Hepatic stellate cell (primary cell): ENCODE measurements around the gene SELENOT.
"Not testable (repeated sequence)": the region's sequence is repeated elsewhere in the genome, so short reads cannot be mapped to it uniquely, and the experiment has no call there.

Experiments used
- DNase-seq: peaks from one replicate; pipeline ENCODE4 v3.0.0; 2011; ENCODE audit warnings: low spot score

SELENOT gene

DNA sequence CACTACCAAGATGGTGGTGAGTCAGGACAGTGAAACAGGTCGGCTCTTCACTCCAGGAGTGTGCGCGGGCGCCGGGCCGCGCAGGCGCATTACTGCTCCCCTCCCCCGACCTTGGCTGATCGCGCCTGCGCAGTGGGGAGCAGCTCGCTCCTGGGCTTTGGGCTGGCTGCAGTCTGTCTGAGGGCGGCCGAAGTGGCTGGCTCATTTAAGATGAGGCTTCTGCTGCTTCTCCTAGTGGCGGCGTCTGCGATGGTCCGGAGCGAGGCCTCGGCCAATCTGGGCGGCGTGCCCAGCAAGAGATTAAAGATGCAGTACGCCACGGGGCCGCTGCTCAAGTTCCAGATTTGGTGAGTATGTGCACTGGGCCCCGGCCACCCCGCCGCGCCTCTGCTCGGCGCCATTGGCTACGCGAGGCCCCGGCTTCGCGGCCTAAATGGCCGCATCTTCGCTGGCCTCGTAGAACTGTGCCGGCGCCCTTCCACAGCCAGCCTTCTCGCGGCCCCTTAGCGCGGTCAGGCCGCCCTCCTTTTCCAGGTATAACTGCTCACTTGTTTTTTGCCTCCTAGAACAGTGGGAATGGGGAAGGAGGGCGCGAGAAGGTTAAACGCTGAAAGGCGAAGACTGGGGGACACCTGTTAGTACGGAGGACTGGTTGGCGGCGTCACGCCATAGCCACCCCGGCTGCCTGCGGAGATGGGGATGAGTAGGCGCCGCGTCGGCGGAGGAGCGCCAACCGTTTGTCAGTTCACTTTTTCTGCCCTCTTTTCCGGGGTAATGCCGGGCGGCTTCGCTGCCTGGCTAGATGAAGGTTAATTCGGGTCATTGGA is at the start of gene SELENOT:
SELENOT (plus strand) TSS at position 169 of the 827 bp plus-strand sequence; CDS start at position 211, 42 bp downstream.
- peak; percentile 97 for DNase-seq

GRCh38 chr3:150555859-150556436 is 47.2 kb upstream of the SELENOT start:
- DNase-seq, result no peak

DNA sequence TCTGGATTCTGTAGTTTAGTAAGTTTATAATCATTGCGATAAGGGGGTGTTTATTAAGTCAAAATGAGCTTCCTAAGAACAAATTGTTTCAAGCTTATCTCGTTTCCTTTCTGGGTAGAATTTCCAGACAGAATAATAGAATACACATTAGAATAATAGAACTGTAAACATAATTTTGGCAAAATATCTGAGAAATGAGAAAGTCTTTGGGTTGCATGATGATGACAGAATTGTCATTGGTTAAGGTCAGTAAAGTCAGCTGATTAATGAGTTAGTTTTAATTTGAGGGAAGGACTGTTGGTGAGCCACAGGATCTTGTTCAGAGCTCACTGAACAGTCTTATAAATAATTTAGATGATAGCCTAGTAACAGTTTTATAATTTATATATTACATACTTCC is 46.3 kb upstream of the SELENOT start:
- no peak for DNase-seq

- DNase-seq, result no peak
Observed at GRCh38 chr3:150557725-150558124, 45.4 kb upstream of the SELENOT start.

- DNase-seq, result no peak
Observed at GRCh38 chr3:150564243-150564642, 38.9 kb upstream of the SELENOT start.

- DNase-seq, result no peak
Observed at GRCh38 chr3:150567328-150567727, 35.8 kb upstream of the SELENOT start.

GRCh38 chr3:150577855-150578254 is 25.3 kb upstream of the SELENOT start:
- peak; percentile 7 for DNase-seq

DNA sequence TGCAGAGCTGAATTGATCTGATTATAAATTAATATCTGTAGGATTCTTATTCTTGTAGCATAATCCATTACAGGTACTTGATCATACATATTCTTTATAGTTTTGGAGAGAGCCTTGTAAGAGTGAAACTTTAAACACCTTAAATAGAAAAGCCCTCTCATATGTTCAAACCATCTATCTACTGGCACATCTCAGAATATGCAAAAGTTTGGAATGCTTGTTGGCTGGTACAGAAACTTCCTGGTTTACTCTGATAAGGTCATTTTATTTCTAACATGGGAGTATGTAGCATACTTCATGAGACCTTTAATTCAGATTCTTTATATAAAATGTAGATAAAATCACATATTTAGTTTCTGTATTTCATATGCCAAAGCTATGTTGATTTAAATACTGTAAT is 21.9 kb upstream of the SELENOT start:
- no peak for DNase-seq

DNA sequence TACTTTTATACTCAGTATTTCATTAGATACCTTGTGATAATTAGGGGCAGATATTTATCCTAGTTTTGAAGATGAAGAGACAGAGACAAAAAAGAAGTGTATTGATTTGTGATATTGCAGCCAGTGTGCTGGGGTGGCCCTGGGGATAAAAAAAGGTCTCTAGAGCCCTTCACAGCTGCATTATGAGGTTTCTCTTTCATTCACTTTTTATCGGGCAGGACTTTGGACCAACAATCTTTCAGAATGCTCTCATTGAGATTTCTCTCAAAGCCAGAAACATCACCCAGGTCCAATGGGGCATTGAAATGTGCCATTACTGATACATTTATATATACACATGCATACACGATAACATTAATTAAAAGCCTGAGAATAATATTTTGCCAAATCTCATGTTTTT is 20.5 kb upstream of the SELENOT start:
- no peak for DNase-seq

- no peak for DNase-seq
Observed at GRCh38 chr3:150583028-150583427, 20.1 kb upstream of the SELENOT start.

DNA sequence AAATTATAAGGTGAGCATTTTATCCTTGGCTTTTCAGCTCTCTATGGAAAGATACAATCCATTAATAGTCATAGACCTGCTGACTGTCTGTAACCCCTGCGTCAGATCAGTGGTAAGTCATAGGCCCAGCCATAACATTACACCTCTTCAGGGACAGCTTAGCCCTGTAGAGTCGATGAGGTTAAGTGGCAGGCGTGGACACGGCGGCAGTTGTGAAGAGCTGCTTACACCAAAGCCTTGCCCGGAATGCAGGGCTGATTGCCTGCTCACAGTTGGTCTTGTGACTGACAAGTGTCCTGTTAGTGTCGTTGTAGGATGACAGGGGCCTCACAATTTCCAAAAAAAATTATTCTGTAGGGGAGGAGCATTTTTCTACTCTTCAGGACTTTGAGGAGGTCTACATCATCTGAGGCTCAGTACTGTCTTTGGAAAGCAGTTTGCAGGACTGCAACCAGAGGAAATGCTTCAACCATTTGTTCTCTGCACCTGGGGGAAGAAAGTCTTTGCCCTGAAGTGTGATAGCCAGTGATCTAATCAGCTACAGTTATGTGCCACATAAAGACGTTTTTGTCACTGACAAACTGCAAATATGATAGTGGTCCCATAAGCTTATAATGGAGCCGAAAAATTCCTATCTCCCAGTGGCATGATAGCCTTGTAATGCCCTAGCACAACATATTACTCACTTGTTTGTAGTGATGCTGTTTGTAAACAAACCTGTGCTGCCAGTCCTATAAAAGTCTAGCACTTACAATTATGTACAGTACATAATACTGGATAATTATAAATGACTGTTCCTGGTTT is 14.9 kb upstream of the SELENOT start:
- DNase-seq, result no peak

DNA sequence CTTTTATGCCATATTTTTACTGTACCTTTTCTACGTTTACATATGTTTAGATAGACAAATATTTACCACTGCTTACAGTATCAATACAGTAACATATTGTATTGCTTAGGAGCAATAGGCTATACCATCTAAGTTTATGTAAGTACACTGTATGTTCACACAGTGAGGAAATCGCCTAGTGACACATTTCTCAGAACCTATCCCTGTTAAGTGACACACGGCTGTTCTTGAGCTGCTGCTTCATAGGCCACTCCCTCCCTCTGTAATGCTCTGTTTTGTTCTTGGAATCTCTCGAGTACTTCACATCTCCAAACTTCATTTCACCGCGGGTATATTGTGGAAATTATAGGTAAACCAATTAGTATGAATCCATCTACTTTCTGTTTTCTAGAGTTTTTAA is 13.4 kb upstream of the SELENOT start:
- no peak for DNase-seq

- no peak for DNase-seq
Observed at GRCh38 chr3:150594150-150594549, 9.0 kb upstream of the SELENOT start.

GRCh38 chr3:150597646-150598045 is 5.5 kb upstream of the SELENOT start:
- DNase-seq, result no peak

DNA sequence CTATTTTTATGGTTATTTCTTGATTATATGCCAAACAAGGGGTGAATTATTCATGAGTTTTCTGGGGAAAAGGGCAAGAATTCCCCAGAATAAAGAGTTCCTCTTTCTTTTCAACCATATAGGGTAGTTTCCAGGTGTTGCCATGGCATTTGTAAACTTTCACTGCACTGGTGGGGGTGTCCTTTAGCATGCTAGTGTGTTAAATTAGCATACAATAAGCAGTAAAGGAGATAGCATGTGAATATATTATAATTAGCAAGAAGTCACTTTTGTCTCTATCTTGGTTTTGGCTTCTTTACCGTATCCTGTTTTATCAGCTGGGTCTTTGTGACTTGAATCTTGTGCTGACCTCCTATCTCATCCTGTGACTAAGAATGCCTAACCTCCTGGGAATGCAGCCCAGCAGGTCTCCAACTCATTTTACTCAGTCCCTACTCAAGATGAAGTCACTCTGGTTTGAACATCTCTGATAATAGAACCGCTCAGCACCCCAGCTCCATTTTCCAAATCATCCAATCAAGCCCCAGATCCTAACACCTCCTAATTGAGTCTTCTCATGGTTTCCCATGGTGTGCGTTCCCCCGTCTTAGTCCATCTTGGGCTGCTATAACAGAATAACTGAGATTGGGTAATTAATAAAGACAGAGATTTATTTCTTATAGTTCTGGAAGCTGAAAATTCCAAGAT is 3.4 kb upstream of the SELENOT start:
- peak; percentile 29 for DNase-seq

DNA sequence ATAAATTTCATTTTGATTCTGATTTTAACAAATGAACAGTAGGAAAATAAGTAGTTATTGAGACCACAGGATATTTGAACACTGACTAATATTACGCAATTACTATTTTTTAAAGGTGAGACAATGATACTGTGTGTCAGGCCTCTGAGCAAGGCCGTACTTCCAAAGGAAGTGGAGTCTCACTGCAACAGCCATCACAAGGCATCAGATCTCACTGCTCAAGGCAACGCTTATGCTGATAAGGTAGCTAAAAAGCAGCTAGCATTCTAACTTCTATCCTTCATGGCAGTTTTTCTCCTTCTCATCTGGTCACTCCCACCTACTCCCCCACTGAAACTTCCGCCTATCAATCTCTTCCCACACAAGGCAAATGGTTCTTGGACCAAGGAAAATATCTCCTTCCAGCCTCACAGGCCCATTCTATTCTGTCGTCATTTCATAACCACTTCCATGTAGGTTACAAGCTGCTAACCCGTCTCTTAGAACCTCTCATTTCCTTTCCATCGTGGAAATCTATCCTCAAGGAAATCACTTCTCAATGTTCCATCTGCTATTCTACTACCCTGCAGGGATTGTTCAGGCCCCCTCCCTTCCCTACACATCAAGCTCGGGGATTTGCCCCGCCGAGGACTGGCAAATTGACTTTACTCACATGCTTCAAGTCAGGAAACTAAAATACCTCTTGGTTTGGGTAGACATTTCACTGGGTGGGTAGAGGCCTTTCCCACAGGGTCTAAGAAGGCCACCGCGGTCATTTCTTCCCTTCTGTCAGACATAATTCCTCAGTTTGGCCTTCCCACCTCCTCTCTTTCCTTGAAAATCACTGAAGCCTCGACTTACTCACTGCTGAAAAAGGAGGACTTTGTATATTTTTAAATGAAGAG is 2.2 kb upstream of the SELENOT start:
- not testable (repeated sequence) for DNase-seq

- DNase-seq, result no peak
Observed at GRCh38 chr3:150602426-150603152, 532 bp upstream of the SELENOT start.

GRCh38 chr3:150603980-150604319 is 829 bp downstream of the SELENOT start:
- no peak for DNase-seq

DNA sequence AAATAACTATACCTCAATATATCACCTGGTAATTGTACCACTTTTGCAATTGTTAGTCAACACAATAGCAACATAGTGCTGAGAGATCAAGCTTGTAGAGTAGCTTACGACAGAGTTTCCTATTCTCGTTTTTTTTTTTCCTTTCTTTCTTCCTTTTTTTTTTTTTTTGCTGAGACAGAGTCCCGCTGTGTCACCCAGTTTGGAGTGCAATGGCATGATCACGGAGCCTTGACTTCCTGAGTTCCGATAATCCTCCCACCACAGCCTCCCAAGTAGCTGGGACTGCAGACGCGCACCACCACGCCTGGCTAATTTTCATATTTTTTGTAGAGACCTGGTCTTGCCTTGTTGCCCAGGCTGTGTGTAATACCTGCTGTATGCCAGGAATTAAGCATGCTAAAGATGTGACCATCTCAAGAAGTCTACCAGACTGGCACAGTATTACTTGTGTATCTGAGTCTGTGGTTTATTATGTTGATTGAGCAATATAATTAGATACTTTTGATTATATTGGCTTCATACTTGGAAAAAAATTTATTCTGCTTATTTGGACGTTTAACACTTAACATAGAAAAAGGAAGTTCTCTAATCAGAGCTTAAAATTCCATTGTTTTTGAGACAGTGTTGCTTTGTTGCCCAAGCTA is 3.0 kb downstream of the SELENOT start:
- no peak for DNase-seq
